GM23338 (cell line): ENCODE data around the gene FXYD5.

Experiments
- EZH2 ChIP-seq: fragments of 200-600 bp; sonication (generic); IDR thresholded peaks from one replicate; pipeline ENCODE4 v1.8.0; 2017; ENCODE audit warnings: antibody characterized with exemption, mild to moderate bottlenecking, low read depth; ENCODE audit not compliant: unreplicated experiment
- EZH2phosphoT487 ChIP-seq: fragments of 200-600 bp; sonication (generic); IDR thresholded peaks from one replicate; pipeline ENCODE4 v1.8.1; 2018; ENCODE audit warnings: antibody characterized with exemption; ENCODE audit not compliant: unreplicated experiment
- ZNF331 ChIP-seq: fragments of 250-450 bp; sonication (Bioruptor Pico); IDR thresholded peaks from 2 replicates; pipeline ENCODE4 v1.5.0; 2020; ENCODE audit warnings: low read depth, mild to moderate bottlenecking, moderate library complexity
- TF ChIP-seq, protein P1 (sequence below), 2 experiments: fragments of 200-600 bp in 1 of 2; sonication (generic) in 1 of 2; conservative IDR thresholded peaks; 2 replicates each; pipeline versions ENCODE4 v1.5.1 to v1.6.1; 2016 to 2017; ENCODE audit warnings: antibody characterized with exemption in 2 of 2, low read depth in 2 of 2, mild to moderate bottlenecking in 2 of 2, moderate library complexity in 1 of 2

DNA sequence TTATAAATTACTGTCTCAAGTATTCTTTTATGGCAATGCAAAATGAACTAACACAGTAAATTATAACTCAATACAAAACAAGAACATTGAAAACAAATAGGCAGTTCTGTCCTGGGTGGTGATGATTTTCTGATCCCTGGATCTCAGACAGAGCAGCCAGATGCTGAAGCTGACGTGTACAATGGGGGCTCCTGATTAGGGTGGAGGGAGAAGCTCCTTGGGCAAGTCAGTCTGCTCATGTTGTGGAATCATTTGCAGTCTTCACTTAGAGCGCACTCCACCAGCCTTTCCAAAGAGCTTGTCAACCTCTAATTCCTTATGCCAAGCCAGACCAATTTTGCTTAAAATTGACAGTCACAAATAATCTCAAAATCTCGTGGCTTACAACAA is 21.6 kb downstream of the FXYD5 start:
- TF ChIP-seq ZNF331 (CRISPR knock-in tag) (no peak), EZH2 (no peak), EZH2phosphoT487 (no peak)
- TF ChIP-seq, protein P1, sequence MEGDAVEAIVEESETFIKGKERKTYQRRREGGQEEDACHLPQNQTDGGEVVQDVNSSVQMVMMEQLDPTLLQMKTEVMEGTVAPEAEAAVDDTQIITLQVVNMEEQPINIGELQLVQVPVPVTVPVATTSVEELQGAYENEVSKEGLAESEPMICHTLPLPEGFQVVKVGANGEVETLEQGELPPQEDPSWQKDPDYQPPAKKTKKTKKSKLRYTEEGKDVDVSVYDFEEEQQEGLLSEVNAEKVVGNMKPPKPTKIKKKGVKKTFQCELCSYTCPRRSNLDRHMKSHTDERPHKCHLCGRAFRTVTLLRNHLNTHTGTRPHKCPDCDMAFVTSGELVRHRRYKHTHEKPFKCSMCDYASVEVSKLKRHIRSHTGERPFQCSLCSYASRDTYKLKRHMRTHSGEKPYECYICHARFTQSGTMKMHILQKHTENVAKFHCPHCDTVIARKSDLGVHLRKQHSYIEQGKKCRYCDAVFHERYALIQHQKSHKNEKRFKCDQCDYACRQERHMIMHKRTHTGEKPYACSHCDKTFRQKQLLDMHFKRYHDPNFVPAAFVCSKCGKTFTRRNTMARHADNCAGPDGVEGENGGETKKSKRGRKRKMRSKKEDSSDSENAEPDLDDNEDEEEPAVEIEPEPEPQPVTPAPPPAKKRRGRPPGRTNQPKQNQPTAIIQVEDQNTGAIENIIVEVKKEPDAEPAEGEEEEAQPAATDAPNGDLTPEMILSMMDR (conservative IDR thresholded peaks at IDR 0.05; ENCODE audit: low read depth in 2 of 2) = no peak
